Uterus (tissue), 4 donors: ENCODE measurements around the gene NUP93. TPM values are rescaled to one million over a fixed set of nuclear protein-coding genes. Genes with fewer than 3 reads are reported as not detected.

ENCODE experiments used
- DNase-seq, 2 donors: peaks; one replicate each; pipeline ENCODE4 v3.0.0-alpha.2; 2019 to 2020
- H3K27ac ChIP-seq, 2 donors: fragments of 200-600 bp; sonication (generic); 1 replicate in 1 of 2; 2 replicates in 1 of 2; pipeline ENCODE4 v1.5.1; 2016 to 2018
- H3K27me3 ChIP-seq, 2 donors: fragments of 200-600 bp; sonication (generic); one replicate each; pipeline ENCODE4 v1.5.1; 2018 to 2019; ENCODE audit warnings: control low read depth in 1 of 2
- H3K36me3 ChIP-seq, 2 donors: fragments of 200-600 bp; sonication (generic); one replicate each; pipeline ENCODE4 v1.5.1; 2019; ENCODE audit warnings: control low read depth in 1 of 2
- H3K4me1 ChIP-seq, 2 donors: fragments of 200-600 bp; sonication (generic); one replicate each; pipeline ENCODE4 v1.5.1; 2018 to 2019; ENCODE audit warnings: control low read depth in 1 of 2
- H3K4me3 ChIP-seq, 2 donors: fragments of 200-600 bp; sonication (generic); 1 replicate in 1 of 2; 2 replicates in 1 of 2; pipeline ENCODE4 v1.5.1; 2018 to 2019; ENCODE audit warnings: mild to moderate bottlenecking in 1 of 2
- H3K9me3 ChIP-seq, 2 donors: fragments of 200-600 bp; sonication (generic); one replicate each; pipeline ENCODE4 v1.5.1; 2019; ENCODE audit warnings: control low read depth in 1 of 2
- CTCF ChIP-seq, 4 experiments: fragments of 200-600 bp in 2 of 4; fragments of 450-650 bp in 2 of 4; sonication (generic) in 2 of 4; IDR thresholded peaks; one replicate each; pipeline ENCODE4 v1.5.1; 2016 to 2019; ENCODE audit warnings: antibody characterized with exemption in 4 of 4, mild to moderate bottlenecking in 2 of 4, moderate library complexity in 1 of 4
- POLR2A ChIP-seq, 2 donors: fragments of 450-650 bp; IDR thresholded peaks; one replicate each; pipeline ENCODE4 v1.6.1; 2016; ENCODE audit warnings: antibody characterized with exemption in 2 of 2, mild to moderate bottlenecking in 1 of 2, moderate library complexity in 1 of 2
- intact Hi-C: fragments of 100-400 bp; cut with DNase I; formaldehyde crosslinking; loops from one replicate; pipeline ENCODE4 v1.15.1; 2023; ENCODE audit warnings: low total_unique reads
- total RNA-seq, 4 donors: library from RNA; depleted of rRNA in 3 of 4; stranded (reverse); fragments of >200 nt in 3 of 4; gene quantifications; one replicate each; pipeline versions ENCODE4 v1.1.0 to v1.2.4, GENCODE V29; 2014 to 2023
- donor health status: DM: yes; HTN: yes; CAD: no.

Gene NUP93
- total RNA-seq, 4 donors from 2014 or later: 17.6 to 71.0 (median 34.5) TPM

GRCh38 chr16:56838622-56839337, 108.9 kb downstream of the NUP93 start:
- Histone ChIP-seq H3K36me3 (no peaks in the 10 kb centered on the region), H3K9me3 (no peaks in the 10 kb centered on the region), H3K27ac (no peak overlapping the region), H3K4me1 (no peaks in the 10 kb centered on the region), H3K27me3 (no peaks in the 10 kb centered on the region), H3K4me3 (no peak overlapping the region)
- intact Hi-C loops: no loop called here
- TF ChIP-seq POLR2A (IDR thresholded peaks at IDR 0.05) (no peak), CTCF (IDR thresholded peaks at IDR 0.05) (no peak)
- DNase-seq: no peak

GRCh38 chr16:56841233-56841632, 111.3 kb downstream of the NUP93 start:
- Histone ChIP-seq H3K4me1 (no peaks in the 10 kb centered on the region), H3K9me3 (no peaks in the 10 kb centered on the region), H3K27ac (no peak overlapping the region), H3K4me3 (no peak overlapping the region), H3K36me3 (no peaks in the 10 kb centered on the region), H3K27me3 (no peaks in the 10 kb centered on the region)
- no peak for TF ChIP-seq POLR2A (IDR thresholded peaks at IDR 0.05)
- no peak for TF ChIP-seq CTCF (IDR thresholded peaks at IDR 0.05)
- intact Hi-C loops: no loop called here
- no peak for DNase-seq

GRCh38 chr16:56841659-56842058, 111.7 kb downstream of the NUP93 start:
- no peaks in the 10 kb centered on the region for H3K9me3 ChIP-seq
- no peak for DNase-seq
- no peak overlapping the region for H3K4me3 ChIP-seq
- no peaks in the 10 kb centered on the region for H3K36me3 ChIP-seq
- intact Hi-C loops: no loop called here
- no peak overlapping the region for H3K27ac ChIP-seq
- TF ChIP-seq CTCF (IDR thresholded peaks at IDR 0.05) (no peak), POLR2A (IDR thresholded peaks at IDR 0.05) (no peak)
- H3K4me1 ChIP-seq: no peaks in the 10 kb centered on the region
- H3K27me3 ChIP-seq: no peaks in the 10 kb centered on the region

- intact Hi-C loops: no loop called here
- Histone ChIP-seq H3K36me3 (no peaks in the 10 kb centered on the region), H3K27me3 (no peaks in the 10 kb centered on the region)
Measured at GRCh38 chr16:56842133-56842532, 112.2 kb downstream of the NUP93 start.

More at GRCh38 chr16:56842133-56842532, 112.2 kb downstream of the NUP93 start:
- no peak for DNase-seq
- TF ChIP-seq POLR2A (IDR thresholded peaks at IDR 0.05) (no peak), CTCF (IDR thresholded peaks at IDR 0.05) (no peak)
- H3K27ac ChIP-seq: no peak overlapping the region
- no peak overlapping the region for H3K4me3 ChIP-seq
- H3K9me3 ChIP-seq: no peaks in the 10 kb centered on the region
- no peaks in the 10 kb centered on the region for H3K4me1 ChIP-seq
